SK-N-SH (cell line): ENCODE data around the gene DCANP1. TPM values are rescaled to one million over a fixed set of nuclear protein-coding genes. Genes with fewer than 3 reads are reported as not detected.

Experiments
- CTCF ChIA-PET: fragments of 300-600, 350-600 bp; formaldehyde crosslinking; extraction: SDS; loops from one replicate; lab custom pipeline; 2021; lab: Yijun Ruan, JAX
- POLR2A ChIA-PET: fragments of 350-600 bp; sonication (Branson Sonifier 250); formaldehyde crosslinking; extraction: SDS; loops from one replicate; lab custom pipeline; 2020; ENCODE audit warnings: antibody characterized with exemption, inconsistent platforms; lab: Yijun Ruan, JAX
- DNase-seq: peaks from one replicate; pipeline ENCODE4 v3.0.0; 2012
- H2AFZ ChIP-seq: fragments of 200-600 bp; sonication (generic); 2 replicates; pipeline ENCODE4 v1.8.1; 2016; ENCODE audit warnings: antibody characterized with exemption, mild to moderate bottlenecking, low read depth
- H3F3A ChIP-seq: fragments of 200-600 bp; sonication (generic); replicated peaks from 2 replicates; pipeline ENCODE3; 2016; ENCODE audit warnings: antibody characterized with exemption, mild to moderate bottlenecking; ENCODE audit not compliant: insufficient read depth
- H3K27ac ChIP-seq, 2 experiments: fragments of 200-500 bp in 1 of 2; fragments of 200-600 bp in 1 of 2; sonication (Bioruptor generic) in 1 of 2; sonication (generic), shearing (Covaris generic) in 1 of 2; 2 replicates each; pipeline versions ENCODE4 v1.5.1 to v1.6.1; 2014 to 2016; ENCODE audit warnings: low read depth in 2 of 2, inconsistent platforms in 1 of 2, low read length in 1 of 2, mild to moderate bottlenecking in 1 of 2, mixed read lengths in 1 of 2
- H3K27me3 ChIP-seq: fragments of 200-600 bp; sonication (generic), shearing (Covaris generic); 2 replicates; pipeline ENCODE4 v1.6.1; 2016; ENCODE audit warnings: mixed run types; ENCODE audit not compliant: insufficient read depth
- H3K36me3 ChIP-seq, 2 experiments: fragments of 200-500 bp in 1 of 2; fragments of 200-600 bp in 1 of 2; sonication (Bioruptor generic) in 1 of 2; sonication (generic) in 1 of 2; replicated peaks in 1 of 2; 2 replicates each; pipeline versions ENCODE3 to v1.5.1; 2014 to 2016; ENCODE audit warnings: low read length in 1 of 2, mild to moderate bottlenecking in 1 of 2; ENCODE audit not compliant: insufficient read depth in 2 of 2, control insufficient read depth in 1 of 2
- H3K4me1 ChIP-seq, 2 experiments: fragments of 200-500 bp in 1 of 2; fragments of 200-600 bp in 1 of 2; sonication (Bioruptor generic) in 1 of 2; sonication (generic), shearing (Covaris generic) in 1 of 2; 2 replicates each; pipeline versions ENCODE4 v1.5.1 to v1.6.1; 2014 to 2016; ENCODE audit warnings: low read depth in 1 of 2, low read length in 1 of 2, mixed run types in 1 of 2; ENCODE audit not compliant: insufficient read depth in 2 of 2, control insufficient read depth in 1 of 2
- H3K4me2 ChIP-seq: fragments of 200-600 bp; sonication (generic), shearing (Covaris generic); 2 replicates; pipeline ENCODE4 v1.6.1; 2017; ENCODE audit warnings: mixed run types
- H3K4me3 ChIP-seq, 2 experiments: fragments of 200-500 bp in 1 of 2; fragments of 200-600 bp in 1 of 2; sonication (Bioruptor generic) in 1 of 2; sonication (generic), shearing (Covaris generic) in 1 of 2; 2 replicates each; pipeline versions ENCODE4 v1.5.1 to v1.8.1; 2014 to 2016; ENCODE audit warnings: low read depth in 2 of 2, inconsistent platforms in 1 of 2, low read length in 1 of 2, mild to moderate bottlenecking in 1 of 2, mixed read lengths in 1 of 2, moderate library complexity in 1 of 2
- H3K79me2 ChIP-seq: fragments of 200-600 bp; sonication (generic); 2 replicates; pipeline ENCODE4 v1.8.1; 2017; ENCODE audit warnings: mild to moderate bottlenecking; ENCODE audit not compliant: insufficient read depth
- H3K9ac ChIP-seq: fragments of 200-600 bp; sonication (generic); 2 replicates; pipeline ENCODE4 v1.6.1; 2017; ENCODE audit warnings: mixed run types
- H3K9me2 ChIP-seq: fragments of 200-600 bp; sonication (generic); 2 replicates; pipeline ENCODE4 v1.6.1; 2017; ENCODE audit warnings: mixed run types
- H3K9me3 ChIP-seq: fragments of 200-600 bp; sonication (generic); 2 replicates; pipeline ENCODE4 v1.6.1; 2017; ENCODE audit warnings: mixed run types, mild to moderate bottlenecking, moderate library complexity
- H4K20me1 ChIP-seq: fragments of 200-600 bp; sonication (generic); 2 replicates; pipeline ENCODE4 v1.6.1; 2017; ENCODE audit warnings: mild to moderate bottlenecking, mixed run types; ENCODE audit not compliant: insufficient read depth
- ELF1 ChIP-seq: IDR thresholded peaks from 2 replicates; pipeline ENCODE4 v1.4.0; 2012
- EP300 ChIP-seq, 2 experiments: IDR thresholded peaks; 2 replicates each; pipeline versions ENCODE4 v1.4.0 to v1.6.1; 2012; ENCODE audit warnings: borderline replicate concordance in 1 of 2, low read depth in 1 of 2, low read length in 1 of 2
- FOXJ3 ChIP-seq: sonication (generic); formaldehyde crosslinking; IDR thresholded peaks from 2 replicates; pipeline ENCODE4 v1.5.1; 2020; ENCODE audit warnings: mild to moderate bottlenecking, missing genetic modification reagents
- FOXM1 ChIP-seq: IDR thresholded peaks from 2 replicates; pipeline ENCODE4 v1.4.0; 2012; ENCODE audit warnings: low read depth, mild to moderate bottlenecking
- GATA2 ChIP-seq: sonication (generic); formaldehyde crosslinking; IDR thresholded peaks from 2 replicates; pipeline ENCODE4 v1.5.0; 2020; ENCODE audit warnings: mild to moderate bottlenecking, missing genetic modification reagents
- JUND ChIP-seq: IDR thresholded peaks from 2 replicates; pipeline ENCODE4 v1.4.0; 2012
- MXI1 ChIP-seq: IDR thresholded peaks from 2 replicates; pipeline ENCODE4 v1.6.1; 2012; ENCODE audit warnings: mild to moderate bottlenecking, low read depth, low read length, improper control_type of control experiment
- RAD21 ChIP-seq: IDR thresholded peaks from 2 replicates; pipeline ENCODE4 v1.6.1; 2012; ENCODE audit warnings: mild to moderate bottlenecking, low read length
- REST ChIP-seq: IDR thresholded peaks from 2 replicates; pipeline ENCODE4 v1.6.1; 2012; ENCODE audit warnings: mild to moderate bottlenecking, low read depth, low read length, moderate library complexity
- RFX5 ChIP-seq: IDR thresholded peaks from 2 replicates; pipeline ENCODE4 v1.6.1; 2012; ENCODE audit warnings: mild to moderate bottlenecking, improper control_type of control experiment, low read length
- RXRA ChIP-seq: IDR thresholded peaks from 2 replicates; pipeline ENCODE4 v1.4.0; 2012; ENCODE audit warnings: low read depth, mild to moderate bottlenecking, borderline replicate concordance
- SIN3A ChIP-seq: IDR thresholded peaks from 2 replicates; pipeline ENCODE4 v1.6.1; 2012; ENCODE audit warnings: low read depth, mild to moderate bottlenecking, low read length, moderate library complexity, borderline replicate concordance
- TEAD4 ChIP-seq: IDR thresholded peaks from 2 replicates; pipeline ENCODE4 v1.4.0; 2012; ENCODE audit warnings: mild to moderate bottlenecking, borderline replicate concordance; ENCODE audit not compliant: insufficient read depth
- USF2 ChIP-seq: fragments of 150-350 bp; IDR thresholded peaks from 2 replicates; pipeline ENCODE4 v1.6.1; 2017; ENCODE audit warnings: antibody characterized with exemption, low read length, low read depth, borderline replicate concordance
- ZBTB33 ChIP-seq: IDR thresholded peaks from 2 replicates; pipeline ENCODE4 v1.4.0; 2012; ENCODE audit warnings: low read depth, borderline replicate concordance
- WGBS: methylation state at CpG from one replicate; pipeline ENCODE4 v1.1.6; 2017; ENCODE audit warnings: low lambda C conversion rate; 5-methylcytosine and 5-hydroxymethylcytosine counted together
- polyA plus RNA-seq, 3 experiments: library from polyadenylated mRNA; depleted of rRNA; stranded (reverse); fragments of >200 nt; gene quantifications; 2 replicates each; pipeline ENCODE4 v1.2.3, GENCODE V29; 2012

DCANP1 gene
- polyA plus RNA-seq, 1 of the 3 experiments (the other 2 are of a cell fraction) = not detected

GRCh38 chr5:135446615-135447014, 533 bp downstream of the DCANP1 start:
- Histone ChIP-seq H4K20me1 (no peaks in the 10 kb centered on the region), H3K36me3 (no peaks in the 10 kb centered on the region), H3K9me3 (no peaks in the 10 kb centered on the region), H3K4me1 (peaks cover 0 to 7% of the 10 kb centered on the region in 2 experiments; a peak in 1 of 4 replicates), H3K27me3 (peaks cover 11% of the 10 kb centered on the region; the same call in 1 of the 2 replicates), H3K4me2 (no peak overlapping the region), H3K4me3 (no peak overlapping the region), H3K9ac (no peak overlapping the region), H3K79me2 (no peaks in the 10 kb centered on the region), H3F3A (no peaks in the 10 kb centered on the region), H3K27ac (no peak overlapping the region), H2AFZ (no peak overlapping the region), H3K9me2 (no peaks in the 10 kb centered on the region)
- TF ChIP-seq RFX5 (no peak), RAD21 (no peak), EP300 (IDR thresholded peaks at IDR 0.05; ENCODE audit: borderline replicate concordance in 1 of 2, low read depth in 1 of 2, low read length in 1 of 2) (no peak), ELF1 (no peak), FOXM1 (no peak)
- DNase-seq = no peak
- WGBS = 95% methylated on average over 4 of the region's 7 CpGs
- ChIA-PET POLR2A (no interaction called here), CTCF (interaction anchor here (0.7 to 5.5 kb wide), 5 partner anchors 10 to 115 kb away, joined by 3 to 50 read pairs (median 15); no protein-coding TSS in a partner anchor)

- H3K9ac ChIP-seq = no peak overlapping the region
- TF ChIP-seq RXRA = no peak
- no peak for TF ChIP-seq JUND
- TF ChIP-seq SIN3A = no peak
- no peak for TF ChIP-seq TEAD4
- no peak for TF ChIP-seq RFX5
- no peak for TF ChIP-seq REST
- TF ChIP-seq ZBTB33 = no peak
- TF ChIP-seq EP300 (IDR thresholded peaks at IDR 0.05; ENCODE audit: borderline replicate concordance in 1 of 2, low read depth in 1 of 2, low read length in 1 of 2) = no peak
- no peak for TF ChIP-seq GATA2
- no peak for TF ChIP-seq USF2
- no peak for TF ChIP-seq MXI1
- TF ChIP-seq FOXJ3 (CRISPR knock-in tag) = no peak
- no peak for DNase-seq
- peaks cover 0 to 8% of the 10 kb centered on the region in 2 experiments; a peak in 1 of 4 replicates for H3K4me1 ChIP-seq
- H3K4me3 ChIP-seq = no peak overlapping the region
- no peaks in the 10 kb centered on the region for H3F3A ChIP-seq
- ChIA-PET POLR2A (no interaction called here), CTCF (interaction anchor here (0.7 to 5.5 kb wide), 6 partner anchors 11 to 115 kb away, joined by 3 to 50 read pairs (median 10); no protein-coding TSS in a partner anchor)
- no peaks in the 10 kb centered on the region for H3K9me2 ChIP-seq
- H2AFZ ChIP-seq = no peak overlapping the region
- no peaks in the 10 kb centered on the region for H3K36me3 ChIP-seq
- peaks cover 11% of the 10 kb centered on the region; the same call in 1 of the 2 replicates for H3K27me3 ChIP-seq
- H3K9me3 ChIP-seq = no peaks in the 10 kb centered on the region
- no peak overlapping the region for H3K4me2 ChIP-seq
- no peak overlapping the region for H3K27ac ChIP-seq
- WGBS = 79% methylated on average over 9 of the region's 9 CpGs
- no peaks in the 10 kb centered on the region for H4K20me1 ChIP-seq
- no peaks in the 10 kb centered on the region for H3K79me2 ChIP-seq
These were observed 942 bp downstream of the DCANP1 start for GRCh38 chr5:135446206-135446605.
